CD8-positive, alpha-beta memory T cell (primary cell): ENCODE measurements around the gene ZFP82. TPM values are rescaled to one million over a fixed set of nuclear protein-coding genes. Genes with fewer than 3 reads are reported as not detected.

Experiments used
- CTCF ChIA-PET: fragments of 350-600 bp; sonication (Branson Sonifier 250); formaldehyde crosslinking; loops from one replicate; lab custom pipeline; 2021; ENCODE audit warnings: antibody characterized with exemption; lab: Charles Lee
- POLR2A ChIA-PET: fragments of 350-600 bp; sonication (Branson Sonifier 250); formaldehyde crosslinking; loops from one replicate; lab custom pipeline; 2021; ENCODE audit warnings: antibody characterized with exemption; lab: Charles Lee
- DNase-seq, 5 donors: peaks; one replicate each; pipeline versions ENCODE4 v3.0.0 to v3.0.0-alpha.2; 2020 to 2022; ENCODE audit warnings: mixed read lengths in 1 of 5
- H3K27ac ChIP-seq: one replicate; pipeline ENCODE4 v1.7.0; 2013; ENCODE audit warnings: low read depth, mild to moderate bottlenecking, low read length, moderate library complexity
- H3K27me3 ChIP-seq: 2 replicates; pipeline ENCODE4 v1.7.0; 2013; ENCODE audit warnings: low read length, mild to moderate bottlenecking; ENCODE audit not compliant: insufficient read depth, poor library complexity, severe bottlenecking
- H3K36me3 ChIP-seq: 2 replicates; pipeline ENCODE4 v1.7.0; 2013; ENCODE audit warnings: mild to moderate bottlenecking, low read length, moderate library complexity; ENCODE audit not compliant: insufficient read depth
- H3K4me1 ChIP-seq: 2 replicates; pipeline ENCODE4 v1.7.0; 2013; ENCODE audit warnings: mild to moderate bottlenecking, low read length, moderate library complexity; ENCODE audit not compliant: insufficient read depth
- H3K4me3 ChIP-seq: 2 replicates; pipeline ENCODE4 v1.7.0; 2013; ENCODE audit warnings: mild to moderate bottlenecking, low read length
- H3K9me3 ChIP-seq: 2 replicates; pipeline ENCODE4 v1.7.0; 2013; ENCODE audit warnings: mild to moderate bottlenecking, low read length
- H3K27ac Mint-ChIP-seq, 8 donors: one replicate each; pipeline ENCODE4 v1.8.0; 2020 to 2021; ENCODE audit warnings: mixed read lengths in 8 of 8, mild to moderate bottlenecking in 6 of 8, inconsistent platforms in 3 of 8, moderate library complexity in 3 of 8
- H3K27me3 Mint-ChIP-seq, 2 donors: one replicate each; pipeline ENCODE4 v1.8.0; 2020 to 2021; ENCODE audit warnings: mixed read lengths in 2 of 2, mild to moderate bottlenecking in 1 of 2, moderate library complexity in 1 of 2
- H3K36me3 Mint-ChIP-seq, 3 donors: one replicate each; pipeline ENCODE4 v1.8.0; 2020 to 2021; ENCODE audit warnings: mixed read lengths in 3 of 3, inconsistent platforms in 1 of 3, mild to moderate bottlenecking in 1 of 3
- H3K4me1 Mint-ChIP-seq, 3 donors: one replicate each; pipeline ENCODE4 v1.8.0; 2020 to 2021; ENCODE audit warnings: mixed read lengths in 3 of 3, inconsistent platforms in 1 of 3, mild to moderate bottlenecking in 1 of 3
- H3K4me3 Mint-ChIP-seq, 7 donors: one replicate each; pipeline ENCODE4 v1.8.0; 2020 to 2021; ENCODE audit warnings: mixed read lengths in 7 of 7, mild to moderate bottlenecking in 6 of 7, moderate library complexity in 4 of 7, inconsistent platforms in 2 of 7
- H3K9me3 Mint-ChIP-seq, 5 donors: one replicate each; pipeline ENCODE4 v1.8.0; 2020 to 2022; ENCODE audit warnings: mixed read lengths in 5 of 5, mild to moderate bottlenecking in 3 of 5, moderate library complexity in 2 of 5, inconsistent platforms in 1 of 5
- polyA plus RNA-seq: library from polyadenylated mRNA; unstranded; fragments of 300-500 nt; fragmentation: Illumina TruSeq; gene quantifications from one replicate; pipeline ENCODE4 v1.2.3, GENCODE V29; 2021
- total RNA-seq, 2 experiments: library from RNA; stranded (reverse); gene quantifications; one replicate each; pipeline ENCODE4 v1.2.3, GENCODE V29; 2021

ZFP82 gene
- total and polyA plus RNA-seq, 3 experiments from 2014 or later = 4.9 to 12.8 (median 6.2) TPM

GRCh38 chr19:36421749-36422481 lies 3.5 kb upstream of the ZFP82 start:
- Histone ChIP-seq H3K27ac (no peak overlapping the region), H3K36me3 (no peaks in the 10 kb centered on the region), H3K4me1 (peaks cover 11% of the 10 kb centered on the region), H3K4me3 (no peak overlapping the region), H3K27me3 (peaks cover 6% of the 10 kb centered on the region), H3K9me3 (no peaks in the 10 kb centered on the region)
- Mint-ChIP-seq H3K4me3 (peak overlapping the region in 3 of 7 donors; percentile 19 to 49 (median 47)), H3K27ac (no peak overlapping the region), H3K36me3 (peaks cover 3 to 30% (median 18%) of the 10 kb centered on the region in 3 donors), H3K4me1 (peaks cover 20 to 26% (median 25%) of the 10 kb centered on the region in 3 donors), H3K27me3 (peaks cover 36 to 46% of the 10 kb centered on the region in 2 donors), H3K9me3 (peaks cover 3 to 31% (median 24%) of the 10 kb centered on the region in 5 donors)
- CTCF ChIA-PET = no interaction called here
- no peak for DNase-seq
- POLR2A ChIA-PET = no interaction called here

GRCh38 chr19:36420961-36421748 lies 2.7 kb upstream of the ZFP82 start:
- peaks cover 36 to 43% of the 10 kb centered on the region in 2 donors for H3K27me3 Mint-ChIP-seq
- no peak overlapping the region for H3K4me3 ChIP-seq
- no peak for DNase-seq
- peaks cover 11% of the 10 kb centered on the region for H3K4me1 ChIP-seq
- H3K27me3 ChIP-seq = peaks cover 6% of the 10 kb centered on the region
- H3K27ac ChIP-seq = no peak overlapping the region
- ChIA-PET POLR2A (no interaction called here), CTCF (no interaction called here)
- H3K9me3 Mint-ChIP-seq = peaks cover 3 to 30% (median 23%) of the 10 kb centered on the region in 5 donors
- H3K9me3 ChIP-seq = no peaks in the 10 kb centered on the region
- H3K4me1 Mint-ChIP-seq = peaks cover 20 to 30% (median 28%) of the 10 kb centered on the region in 3 donors
- no peak overlapping the region for H3K27ac Mint-ChIP-seq
- no peaks in the 10 kb centered on the region for H3K36me3 ChIP-seq
- H3K4me3 Mint-ChIP-seq = peak overlapping the region in 2 of 7 donors; percentile 47 to 49
- H3K36me3 Mint-ChIP-seq = peaks cover 4 to 31% (median 20%) of the 10 kb centered on the region in 3 donors

GRCh38 chr19:36417752-36418286 lies 625 bp downstream of the ZFP82 start:
- Mint-ChIP-seq H3K27me3 (peaks cover 14 to 18% of the 10 kb centered on the region in 2 donors), H3K9me3 (peaks cover 4 to 31% (median 17%) of the 10 kb centered on the region in 5 donors), H3K36me3 (peaks cover 9 to 39% (median 34%) of the 10 kb centered on the region in 3 donors), H3K4me1 (peaks cover 23 to 46% (median 42%) of the 10 kb centered on the region in 3 donors), H3K27ac (peak overlapping the region; percentile 55 to 97 (median 95)), H3K4me3 (peak overlapping the region; percentile 89 to 95 (median 92))
- ChIA-PET POLR2A (interaction anchor here (0.6 to 1.2 kb wide), 2 partner anchors 50 to 71 kb away, joined by 4 to 5 read pairs; partner anchors contain the start of gene ZNF566), CTCF (no interaction called here)
- no peak for DNase-seq
- H3K27me3 ChIP-seq = peaks cover 6% of the 10 kb centered on the region
- peaks cover 11% of the 10 kb centered on the region for H3K4me1 ChIP-seq
- H3K36me3 ChIP-seq = no peaks in the 10 kb centered on the region
- peak overlapping the region; percentile 78 for H3K27ac ChIP-seq
- H3K4me3 ChIP-seq = peak overlapping the region; percentile 63
- H3K9me3 ChIP-seq = no peaks in the 10 kb centered on the region

GRCh38 chr19:36409841-36410240 lies 8.6 kb downstream of the ZFP82 start:
- H3K4me3 Mint-ChIP-seq = peak overlapping the region in 1 of 7 donors; percentile 11
- Histone ChIP-seq H3K27ac (no peak overlapping the region), H3K9me3 (peaks cover 8% of the 10 kb centered on the region), H3K4me1 (no peaks in the 10 kb centered on the region), H3K4me3 (no peak overlapping the region), H3K36me3 (peaks cover 35% of the 10 kb centered on the region), H3K27me3 (no peaks in the 10 kb centered on the region)
- no peak for DNase-seq
- peaks cover 47 to 74% (median 71%) of the 10 kb centered on the region in 3 donors for H3K36me3 Mint-ChIP-seq
- no peaks in the 10 kb centered on the region for H3K27me3 Mint-ChIP-seq
- H3K9me3 Mint-ChIP-seq = peaks cover 22 to 75% (median 38%) of the 10 kb centered on the region in 5 donors
- ChIA-PET CTCF (no interaction called here), POLR2A (no interaction called here)
- H3K4me1 Mint-ChIP-seq = peaks cover 0 to 18% (median 7%) of the 10 kb centered on the region in 3 donors
- no peak overlapping the region for H3K27ac Mint-ChIP-seq

- POLR2A ChIA-PET = no interaction called here
- peaks cover 27 to 81% (median 44%) of the 10 kb centered on the region in 5 donors for H3K9me3 Mint-ChIP-seq
Measured at GRCh38 chr19:36408101-36408500, 10.3 kb downstream of the ZFP82 start.

GRCh38 chr19:36404498-36404897 lies 13.9 kb downstream of the ZFP82 start:
- H3K4me3 ChIP-seq = no peak overlapping the region
- ChIA-PET POLR2A (no interaction called here), CTCF (no interaction called here)
- H3K9me3 ChIP-seq = peaks cover 12% of the 10 kb centered on the region
- H3K27me3 ChIP-seq = no peaks in the 10 kb centered on the region
- Mint-ChIP-seq H3K4me3 (no peak overlapping the region), H3K36me3 (peaks cover 63 to 89% (median 83%) of the 10 kb centered on the region in 3 donors), H3K4me1 (peaks cover 0 to 2% (median 2%) of the 10 kb centered on the region in 3 donors), H3K27ac (no peak overlapping the region), H3K27me3 (no peaks in the 10 kb centered on the region), H3K9me3 (peaks cover 42 to 75% (median 58%) of the 10 kb centered on the region in 5 donors)
- H3K36me3 ChIP-seq = peaks cover 40% of the 10 kb centered on the region
- H3K4me1 ChIP-seq = no peaks in the 10 kb centered on the region
- H3K27ac ChIP-seq = no peak overlapping the region
- no peak for DNase-seq

More at GRCh38 chr19:36408101-36408500, 10.3 kb downstream of the ZFP82 start:
- Mint-ChIP-seq H3K36me3 (peaks cover 56 to 82% (median 78%) of the 10 kb centered on the region in 3 donors), H3K4me3 (no peak overlapping the region), H3K27me3 (no peaks in the 10 kb centered on the region), H3K27ac (peak overlapping the region in 1 of 8 donors; percentile 70), H3K4me1 (peaks cover 0 to 14% (median 7%) of the 10 kb centered on the region in 3 donors)
- peaks cover 8% of the 10 kb centered on the region for H3K9me3 ChIP-seq
- H3K27ac ChIP-seq = no peak overlapping the region
- CTCF ChIA-PET = no interaction called here
- H3K4me1 ChIP-seq = no peaks in the 10 kb centered on the region
- H3K4me3 ChIP-seq = no peak overlapping the region
- DNase-seq = no peak
- peaks cover 35% of the 10 kb centered on the region for H3K36me3 ChIP-seq
- H3K27me3 ChIP-seq = no peaks in the 10 kb centered on the region

GRCh38 chr19:36401475-36401874 lies 17.0 kb downstream of the ZFP82 start:
- no peak for DNase-seq
- no peak overlapping the region for H3K27ac ChIP-seq
- POLR2A ChIA-PET = no interaction called here
- peaks cover 57 to 86% (median 81%) of the 10 kb centered on the region in 3 donors for H3K36me3 Mint-ChIP-seq
- peak overlapping the region in 1 of 7 donors; percentile 54 for H3K4me3 Mint-ChIP-seq
- CTCF ChIA-PET = no interaction called here
- H3K27ac Mint-ChIP-seq = no peak overlapping the region
- no peaks in the 10 kb centered on the region for H3K27me3 ChIP-seq
- no peaks in the 10 kb centered on the region for H3K27me3 Mint-ChIP-seq
- H3K4me1 ChIP-seq = no peaks in the 10 kb centered on the region
- peaks cover 0 to 2% (median 0%) of the 10 kb centered on the region in 3 donors for H3K4me1 Mint-ChIP-seq
- H3K36me3 ChIP-seq = peaks cover 20% of the 10 kb centered on the region
- peaks cover 9% of the 10 kb centered on the region for H3K9me3 ChIP-seq
- H3K4me3 ChIP-seq = no peak overlapping the region
- peaks cover 46 to 77% (median 64%) of the 10 kb centered on the region in 5 donors for H3K9me3 Mint-ChIP-seq
